ENCODE measurements around the gene OLIG2.

GRCh38 chr21:33046455-33046854, 20.7 kb downstream of the OLIG2 start:
- TF ChIP-seq CTCF (IDR thresholded peaks at IDR 0.05; ENCODE audit: insufficient read depth, low read depth, low read length) (no peak), EZH2 (IDR thresholded peaks at IDR 0.05; ENCODE audit: insufficient read depth, low read length) (no peak)
